ENCODE results near the gene MALRD1.

DNA sequence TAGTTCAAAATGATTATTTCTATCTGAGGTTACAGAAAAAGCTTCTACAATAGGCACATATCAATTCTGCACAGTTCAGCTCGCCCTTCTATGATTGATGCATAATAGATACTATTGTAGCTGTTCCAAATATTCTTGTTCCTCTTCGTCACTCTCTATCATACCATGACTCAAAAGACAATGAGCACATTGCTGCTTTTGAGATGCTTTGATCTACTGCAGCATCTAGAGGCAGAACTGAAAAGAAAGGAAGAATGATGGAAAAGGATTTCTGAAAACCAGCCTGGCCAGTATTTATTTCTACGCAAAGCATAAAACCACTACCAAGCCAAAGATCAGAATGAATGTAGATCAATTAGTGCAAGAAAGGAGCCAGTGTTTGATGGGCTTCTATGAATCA, 708.3 kb downstream of the MALRD1 start:
- no peak for TF ChIP-seq POLR2A (IDR thresholded peaks at IDR 0.05; ENCODE audit: low read length)
- TF ChIP-seq GATA1 (IDR thresholded peaks at IDR 0.05; ENCODE audit: low read depth, low read length) = no peak

Data from erythroblast (primary cell).